Ecto neural progenitor cell (in vitro differentiated cells): Measurements from ENCODE around the gene ACADSB.

ENCODE experiments used
- DNase-seq: peaks from one replicate; pipeline ENCODE4 v3.0.0-alpha.2; 2018; ENCODE audit warnings: low spot score

ACADSB gene

DNA sequence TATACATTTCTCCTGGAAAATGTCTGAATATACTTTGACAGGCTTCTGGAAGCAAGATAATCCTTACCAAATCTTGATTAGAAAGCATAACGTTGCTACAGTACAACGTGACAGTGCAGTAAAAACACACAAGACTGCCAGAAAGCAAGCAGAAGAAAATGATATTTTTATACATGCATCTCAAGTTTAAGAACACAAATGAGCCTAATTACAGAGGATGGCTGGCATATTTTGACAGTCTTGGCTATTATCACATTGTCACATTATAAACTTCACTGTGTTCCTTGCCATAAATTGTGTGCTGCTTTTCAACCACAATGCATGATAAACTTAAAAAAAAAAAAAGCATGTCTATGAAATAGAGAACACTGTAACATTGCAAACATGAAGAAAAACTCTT, 4.5 kb upstream of the ACADSB start:
- no peak for DNase-seq

DNA sequence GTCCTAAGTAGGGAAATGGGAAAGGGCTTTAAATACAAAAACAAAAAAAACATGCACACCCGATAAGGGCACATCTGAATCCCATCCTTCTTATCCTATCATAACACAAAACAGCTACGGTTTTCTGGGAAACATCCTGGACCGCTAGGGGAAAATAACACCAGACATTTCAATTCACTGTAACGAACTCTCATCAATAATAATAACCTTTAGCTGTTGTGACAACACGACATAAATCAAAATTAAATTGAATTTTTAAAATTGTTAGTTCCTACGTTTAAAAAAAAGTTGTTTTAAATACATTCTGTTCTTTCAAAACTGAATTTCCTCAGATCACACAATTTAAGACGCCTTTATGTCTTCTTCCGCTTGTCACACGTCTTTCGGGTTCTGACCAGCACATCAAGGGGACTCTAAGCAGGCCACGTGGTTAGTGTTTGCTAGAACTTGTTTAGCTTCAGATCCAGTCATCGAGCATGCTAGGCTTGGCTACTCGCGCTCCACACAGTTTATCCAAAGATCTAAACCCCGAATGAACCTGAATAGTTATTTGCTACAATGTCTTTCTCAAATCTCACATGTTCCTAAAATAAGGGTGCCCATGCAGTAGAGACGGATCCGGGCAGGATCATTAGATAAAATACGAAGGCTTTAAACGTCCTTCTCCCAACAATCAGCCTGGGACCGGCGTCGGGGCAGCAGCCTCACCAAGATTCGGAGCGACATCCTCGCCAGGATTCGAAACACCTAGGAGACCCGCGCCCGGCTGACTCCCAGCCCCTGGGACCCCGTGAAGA, 1.1 kb upstream of the ACADSB start:
- DNase-seq = no peak

DNA sequence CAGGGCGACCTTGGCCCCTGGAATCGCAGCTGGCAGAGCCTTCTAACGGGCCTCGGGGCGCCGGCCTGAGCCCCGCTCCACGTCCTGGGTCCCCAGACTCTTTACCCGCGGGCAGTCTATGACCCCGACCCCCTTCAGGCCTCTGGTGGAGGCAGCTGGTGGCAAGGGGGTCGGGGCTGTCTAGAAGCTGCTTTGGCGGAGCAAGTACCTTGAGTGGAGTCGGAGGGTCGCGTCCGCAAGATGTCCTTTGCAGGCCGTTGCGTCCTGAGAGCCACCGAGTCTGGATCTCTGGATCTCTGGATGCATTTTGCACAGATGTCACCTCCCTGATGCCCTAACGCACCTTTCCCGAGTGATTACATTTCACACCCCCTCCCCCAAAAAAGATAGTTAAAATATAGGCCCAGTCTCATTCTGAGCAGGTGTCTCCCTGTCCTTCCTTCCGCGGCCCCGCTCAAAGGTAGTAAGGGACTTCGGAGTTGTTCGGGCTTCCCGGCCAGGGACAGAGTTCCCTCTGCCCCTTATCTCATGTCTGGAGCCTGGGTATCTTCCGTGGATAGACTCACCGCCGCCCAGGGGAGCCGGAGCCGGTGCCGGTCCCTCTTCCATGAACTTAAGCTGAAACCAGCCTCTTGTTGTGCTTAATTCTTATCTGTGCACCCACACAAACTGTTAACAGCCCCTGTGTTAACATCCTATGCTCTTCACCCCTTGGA, 457 bp downstream of the ACADSB start:
- peak; percentile 54 for DNase-seq

DNA sequence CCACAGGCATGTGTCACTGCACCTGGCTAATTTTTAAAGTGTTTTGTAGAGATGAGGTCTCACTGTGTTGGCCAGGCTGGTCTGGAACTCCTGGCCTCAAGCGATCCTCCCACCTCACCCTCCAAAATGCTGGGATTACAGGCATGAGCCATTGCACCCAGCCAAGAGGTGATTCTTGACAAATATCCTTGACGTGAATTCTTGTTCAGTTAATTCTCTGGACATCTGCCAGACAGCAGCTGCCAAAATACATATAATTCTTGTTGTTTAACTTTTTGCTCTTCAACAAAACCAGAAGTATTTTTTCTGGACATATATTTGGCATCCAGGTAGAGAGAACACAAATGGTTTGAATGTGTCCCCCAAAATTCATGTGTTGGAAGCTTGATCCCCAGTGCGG, 3.2 kb downstream of the ACADSB start:
- no peak for DNase-seq

DNA sequence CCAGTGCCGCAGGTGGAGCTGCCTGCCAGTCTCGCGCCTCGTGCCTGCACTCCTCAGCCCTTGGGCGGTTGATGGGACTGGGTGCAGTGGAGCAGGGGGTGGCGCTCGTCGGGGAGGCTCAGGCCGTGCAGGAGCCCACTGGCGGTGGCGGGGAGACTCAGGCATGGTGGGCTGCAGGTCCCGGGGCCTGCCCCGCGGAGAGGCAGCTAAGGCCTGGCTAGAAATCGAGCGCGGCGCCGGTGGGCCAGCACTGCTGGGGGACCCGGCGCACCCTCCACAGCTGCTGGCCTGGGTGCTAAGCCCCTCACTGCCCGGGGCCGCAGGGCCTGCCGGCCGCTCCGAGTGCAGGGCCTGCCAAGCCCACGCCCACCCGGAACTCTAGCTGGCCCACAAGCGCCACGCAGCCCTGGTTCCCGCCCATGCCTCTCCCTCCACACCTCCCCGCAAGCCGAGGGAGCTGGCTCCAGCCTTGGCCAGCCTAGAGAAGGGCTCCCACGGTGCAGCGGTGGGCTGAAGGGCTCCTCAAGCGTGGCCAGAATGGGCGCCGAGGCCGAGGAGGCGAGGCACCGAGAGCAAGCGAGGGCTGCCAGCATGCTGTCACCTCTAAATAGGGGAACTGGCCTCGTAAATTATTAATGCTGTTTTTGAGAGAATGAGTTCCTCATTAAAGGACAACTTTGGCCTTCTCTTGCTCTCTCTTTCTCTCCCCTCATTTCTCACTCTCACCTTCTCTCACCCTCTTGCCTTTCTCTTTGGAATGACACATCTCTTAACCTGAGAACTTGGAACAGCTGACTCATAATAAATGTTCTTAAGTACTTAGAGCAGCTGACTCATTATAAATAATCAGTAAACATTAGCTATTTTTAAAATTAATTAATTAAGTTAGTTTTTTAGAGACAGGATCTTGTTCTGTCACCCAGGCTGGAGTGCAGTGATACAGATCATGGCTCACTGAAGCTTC, 4.9 kb downstream of the ACADSB start:
- no peak for DNase-seq

DNA sequence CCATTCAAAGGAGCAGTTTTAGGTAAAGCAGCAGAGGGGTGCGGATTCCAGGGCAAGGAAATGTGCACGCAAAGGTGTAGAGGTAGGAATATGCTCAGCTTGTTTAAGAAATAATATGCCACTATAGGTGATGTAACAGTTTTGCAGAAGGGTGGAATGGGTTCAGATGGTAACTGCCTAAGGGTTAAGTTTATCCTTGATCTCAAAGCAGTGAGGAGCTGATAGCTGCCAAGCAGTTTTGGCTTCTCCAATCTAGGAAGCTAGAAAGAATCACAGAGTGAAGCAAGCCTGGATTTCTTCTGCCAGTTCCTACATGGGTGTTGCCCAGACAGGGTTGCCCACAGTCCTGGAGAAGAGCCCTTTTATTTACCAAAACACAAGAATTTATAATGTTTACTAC, 6.0 kb downstream of the ACADSB start:
- no peak for DNase-seq

DNA sequence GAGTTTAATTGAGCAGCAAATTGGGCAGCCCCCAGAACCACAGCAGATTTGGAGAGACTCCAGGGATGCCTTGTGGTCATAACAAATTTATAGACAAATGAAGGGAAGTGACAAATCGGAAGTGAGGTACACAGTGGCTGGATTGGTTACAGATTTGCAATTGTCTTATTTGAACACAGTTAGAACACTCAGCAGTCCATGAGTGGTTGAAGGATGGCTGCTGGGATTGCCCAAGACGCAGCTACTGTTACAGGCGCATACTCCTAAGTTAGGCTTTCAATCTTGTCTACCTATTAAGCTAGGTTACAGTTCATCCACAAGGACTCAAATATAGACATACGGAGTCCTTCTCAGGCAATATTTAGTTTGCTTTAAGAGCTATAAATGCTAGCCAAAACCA, 7.4 kb downstream of the ACADSB start:
- DNase-seq = no peak

DNA sequence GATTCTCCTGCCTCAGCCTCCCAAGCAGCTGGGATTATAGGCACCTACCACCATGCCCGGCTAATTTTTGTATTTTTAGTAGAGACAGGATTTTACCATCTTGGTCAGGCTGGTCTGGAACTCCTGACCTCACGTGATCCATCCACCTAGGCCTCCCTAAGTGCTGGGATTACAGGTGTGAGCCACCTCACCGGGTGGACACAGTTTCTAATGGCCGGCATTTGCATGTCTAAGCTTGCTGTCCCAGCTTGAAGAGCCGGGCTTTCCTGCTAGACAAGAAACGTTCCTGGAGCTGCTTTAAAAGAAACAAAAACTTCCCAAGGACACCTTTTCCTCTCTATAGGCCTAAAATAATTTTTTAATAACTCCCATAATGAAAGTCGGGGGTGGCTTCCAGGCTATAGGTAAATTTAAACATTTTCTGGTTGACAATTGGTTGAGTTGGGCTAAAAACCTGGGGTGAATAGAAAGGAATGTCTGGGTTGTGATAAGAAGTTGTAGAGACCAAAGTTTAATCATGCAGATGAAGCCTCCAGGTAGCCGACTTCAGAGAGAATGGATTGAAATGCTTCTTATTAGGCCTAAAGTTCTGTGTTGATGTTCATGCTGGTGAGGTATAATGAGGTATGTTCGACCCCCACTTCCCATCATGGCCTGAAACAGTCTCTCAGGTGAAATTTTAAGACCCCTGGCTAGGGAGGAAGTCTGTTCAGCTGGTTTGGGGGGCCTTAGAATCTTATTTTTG, 8.8 kb downstream of the ACADSB start:
- no peak for DNase-seq

DNA sequence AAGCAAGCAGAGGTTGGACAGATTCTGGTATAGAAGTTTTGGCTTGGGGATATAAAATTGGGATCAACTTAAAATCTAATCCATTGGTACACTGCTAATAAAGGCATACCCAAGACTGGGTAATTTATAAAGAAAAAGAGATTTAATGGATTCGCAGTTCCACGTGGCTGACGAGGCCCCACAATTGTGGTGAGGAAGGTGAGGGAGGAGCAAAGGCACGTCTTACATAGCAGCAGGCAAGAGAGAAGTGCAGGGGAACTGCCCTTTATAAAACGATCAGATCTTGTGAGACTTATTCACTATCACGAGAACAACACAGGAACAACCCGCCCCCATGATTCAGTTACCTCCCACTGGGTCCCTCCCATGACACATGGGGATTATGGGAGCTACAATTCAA, 9.7 kb downstream of the ACADSB start:
- DNase-seq = no peak

DNA sequence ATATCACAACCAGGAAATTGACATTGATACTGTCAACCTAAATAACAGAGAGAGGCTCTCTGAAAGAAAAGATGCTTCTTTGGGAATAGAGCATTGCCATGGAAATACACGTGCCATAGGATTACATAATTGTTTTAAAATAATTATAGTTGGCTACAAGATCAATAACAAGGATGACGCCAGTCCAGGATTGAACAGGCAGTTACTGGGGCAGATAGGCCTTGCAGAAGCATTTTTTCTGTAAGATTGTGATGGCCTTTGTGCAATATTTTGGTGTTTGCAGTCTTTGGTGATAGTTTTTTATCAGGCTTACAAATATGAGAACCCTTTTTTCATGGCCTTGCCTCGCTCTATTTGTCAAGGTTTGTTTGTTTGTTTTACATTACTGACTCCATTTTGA, 10.5 kb downstream of the ACADSB start:
- DNase-seq = no peak

DNA sequence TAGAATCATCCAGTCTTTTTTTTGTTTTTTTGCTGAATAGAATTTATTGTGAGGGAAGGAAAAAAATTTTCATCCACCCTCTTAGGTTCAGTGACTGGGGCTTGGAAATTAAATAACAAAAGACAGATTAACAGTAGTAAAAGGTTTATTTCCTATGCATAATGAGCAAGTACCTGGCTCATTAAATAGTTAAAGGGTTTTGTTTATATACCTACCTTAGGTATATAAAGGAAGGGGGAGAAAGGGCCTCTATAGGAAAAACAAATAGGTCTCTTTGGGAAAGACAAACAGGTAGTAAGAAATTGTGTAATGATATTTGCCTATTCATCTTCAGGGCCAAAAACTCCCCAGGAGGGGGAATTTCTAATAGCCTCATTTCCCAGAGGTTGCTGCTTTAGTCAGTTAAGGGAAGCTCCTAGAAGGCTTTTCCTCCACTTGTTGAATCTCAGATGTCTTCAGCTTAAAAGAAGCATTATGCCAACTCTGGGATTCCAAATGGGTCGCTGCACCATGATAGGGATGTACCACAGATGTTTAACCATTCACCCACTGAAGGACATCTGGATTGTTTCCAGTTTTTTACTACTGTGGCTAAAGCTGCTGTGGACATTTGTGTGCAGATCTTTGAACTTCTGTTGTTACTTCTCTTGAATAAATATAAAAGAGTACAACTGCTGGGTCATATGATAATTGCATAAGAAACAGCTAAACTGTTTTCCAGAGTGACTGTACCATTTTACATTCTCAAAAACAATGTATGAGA, 11.3 kb downstream of the ACADSB start:
- DNase-seq = no peak

DNA sequence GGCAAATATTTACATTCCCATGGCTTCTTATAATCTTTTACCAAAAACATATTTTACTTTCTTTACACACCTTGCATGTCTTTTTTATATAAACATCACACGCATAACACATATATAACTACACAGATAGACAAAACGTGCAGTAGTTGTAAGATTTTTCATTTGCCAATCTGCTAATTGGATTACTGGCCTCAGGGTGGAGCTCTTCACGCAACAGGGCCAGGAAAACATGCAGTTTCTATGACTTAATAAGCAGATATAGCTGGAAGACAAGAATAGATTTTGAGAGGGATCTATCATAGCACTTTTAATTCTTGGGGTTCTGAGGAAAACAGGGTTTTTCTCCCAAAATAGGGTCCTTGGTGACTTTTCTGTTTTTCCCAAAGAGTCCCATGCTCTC, 12.7 kb downstream of the ACADSB start:
- no peak for DNase-seq

DNA sequence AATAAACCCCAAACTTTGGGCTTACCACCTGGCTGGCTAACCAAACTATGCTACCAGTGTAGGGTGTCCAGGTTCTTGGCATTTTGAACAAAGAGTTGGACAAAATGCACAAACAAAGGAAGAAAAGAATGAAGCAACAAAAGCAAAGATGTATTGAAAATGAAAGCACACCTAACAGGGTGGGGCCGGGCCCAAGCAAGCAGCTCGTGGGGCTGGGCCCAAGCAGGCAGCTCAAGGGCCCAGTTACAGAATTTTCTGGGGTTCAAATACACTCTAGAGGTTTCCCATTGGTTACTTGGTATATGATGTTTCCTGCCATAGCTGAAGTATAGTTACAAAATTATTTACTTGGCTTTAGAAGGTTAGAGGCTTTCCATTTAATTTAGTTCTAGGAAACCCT, 15.7 kb downstream of the ACADSB start:
- DNase-seq = no peak

DNA sequence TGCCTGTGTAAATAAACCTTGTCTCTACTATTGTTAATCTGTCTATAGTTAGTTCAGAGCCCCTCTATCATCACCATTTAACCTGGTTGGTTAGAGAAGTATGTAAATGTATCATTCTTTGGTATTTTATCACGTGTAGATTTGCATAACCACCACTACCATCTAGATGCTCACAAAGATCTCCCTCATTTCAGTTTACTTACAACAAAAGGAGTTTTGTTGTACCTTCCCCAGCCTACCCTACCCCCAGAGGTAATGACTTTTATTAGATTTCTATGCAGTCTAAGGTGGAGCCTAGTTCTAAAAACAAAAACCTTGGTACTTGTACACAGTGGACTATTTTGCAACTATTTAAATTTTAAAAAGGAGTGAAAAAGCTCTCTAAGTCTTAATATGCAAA, 17.5 kb downstream of the ACADSB start:
- DNase-seq = no peak

DNA sequence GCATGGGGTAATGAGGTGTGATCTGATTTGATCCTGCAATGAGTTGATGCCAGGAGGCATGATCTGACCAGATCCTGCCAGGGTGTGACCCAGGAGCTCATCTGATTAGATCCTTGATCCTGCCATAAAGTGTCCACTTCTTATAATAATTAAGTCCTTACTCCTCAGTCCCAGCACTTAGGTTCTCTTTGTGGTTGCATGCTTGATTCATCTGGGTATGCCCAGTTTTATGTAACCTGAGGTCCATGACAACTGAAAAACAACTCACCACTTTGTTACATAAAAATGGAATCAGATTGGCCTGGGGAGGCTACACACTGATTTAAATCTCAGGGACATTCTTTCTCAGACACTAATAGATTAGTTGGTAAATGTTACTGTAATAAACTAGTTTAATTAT, 19.1 kb downstream of the ACADSB start:
- no peak for DNase-seq

DNA sequence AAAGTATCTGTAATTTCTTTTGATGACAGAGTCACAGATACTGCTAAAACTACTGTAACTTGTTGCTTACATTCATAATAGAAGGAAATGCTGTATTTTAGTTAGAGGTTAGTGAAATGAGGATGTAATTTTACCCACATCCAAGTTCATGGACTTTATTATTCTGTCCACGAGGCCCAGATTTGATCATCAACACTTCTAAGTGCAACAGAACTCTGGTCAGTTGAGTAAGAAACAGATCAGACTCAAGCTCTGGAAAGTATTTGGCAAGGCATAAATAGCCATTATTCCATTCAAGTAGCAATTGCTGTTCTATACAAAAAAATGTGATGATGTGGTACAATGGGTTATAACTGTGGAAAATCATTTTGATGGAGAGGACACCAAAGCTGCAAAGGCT, 22.3 kb downstream of the ACADSB start:
- DNase-seq = no peak

DNA sequence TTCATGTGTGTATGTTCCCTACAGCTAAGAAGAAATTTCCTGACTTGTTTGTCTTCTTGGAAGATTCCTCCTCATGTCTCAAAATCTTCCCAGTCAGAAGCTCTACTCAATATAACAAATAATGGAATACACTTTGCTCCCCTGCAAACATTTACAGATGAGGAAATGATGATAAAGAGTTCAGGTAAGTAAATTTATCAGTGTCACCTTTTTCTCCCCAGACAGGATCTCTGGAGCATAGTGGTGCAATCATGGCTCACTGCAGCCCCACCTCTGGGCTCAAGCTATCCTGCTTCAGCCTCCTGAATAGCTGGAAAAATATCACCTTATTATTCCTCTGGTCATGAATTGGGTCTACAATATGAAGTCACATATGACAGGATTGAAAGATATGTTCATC, 25.5 kb downstream of the ACADSB start:
- DNase-seq = no peak

DNA sequence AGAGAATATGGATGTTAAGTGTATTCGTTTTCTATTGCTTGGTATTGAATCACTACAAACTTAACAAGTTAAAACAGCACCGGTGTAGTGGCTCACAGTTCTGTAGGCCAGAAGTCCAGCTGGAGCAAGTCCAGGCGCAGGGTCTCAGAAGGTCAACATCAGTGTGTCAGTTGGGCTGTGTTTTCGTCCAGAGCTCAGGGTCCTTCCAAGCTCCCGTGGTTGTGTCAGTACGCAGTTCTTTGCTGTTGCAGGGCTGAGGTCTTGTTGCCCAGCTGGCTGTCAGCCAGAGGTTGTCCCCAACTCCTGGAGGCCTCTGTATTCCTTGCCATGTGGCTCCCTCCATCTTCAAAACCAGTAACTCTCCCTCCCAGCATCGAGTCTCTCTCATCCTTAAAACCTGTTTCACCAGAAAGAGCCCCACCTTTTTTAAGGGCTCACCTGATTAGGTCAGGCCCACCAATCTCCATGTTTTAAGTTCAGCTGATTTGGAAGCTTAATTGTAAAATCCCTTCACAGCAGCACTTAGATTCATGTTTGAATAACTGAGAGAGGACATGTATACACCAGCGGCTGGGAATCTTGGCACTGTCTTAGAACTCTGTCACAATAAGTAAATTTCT, 26.8 kb downstream of the ACADSB start:
- DNase-seq = no peak

DNA sequence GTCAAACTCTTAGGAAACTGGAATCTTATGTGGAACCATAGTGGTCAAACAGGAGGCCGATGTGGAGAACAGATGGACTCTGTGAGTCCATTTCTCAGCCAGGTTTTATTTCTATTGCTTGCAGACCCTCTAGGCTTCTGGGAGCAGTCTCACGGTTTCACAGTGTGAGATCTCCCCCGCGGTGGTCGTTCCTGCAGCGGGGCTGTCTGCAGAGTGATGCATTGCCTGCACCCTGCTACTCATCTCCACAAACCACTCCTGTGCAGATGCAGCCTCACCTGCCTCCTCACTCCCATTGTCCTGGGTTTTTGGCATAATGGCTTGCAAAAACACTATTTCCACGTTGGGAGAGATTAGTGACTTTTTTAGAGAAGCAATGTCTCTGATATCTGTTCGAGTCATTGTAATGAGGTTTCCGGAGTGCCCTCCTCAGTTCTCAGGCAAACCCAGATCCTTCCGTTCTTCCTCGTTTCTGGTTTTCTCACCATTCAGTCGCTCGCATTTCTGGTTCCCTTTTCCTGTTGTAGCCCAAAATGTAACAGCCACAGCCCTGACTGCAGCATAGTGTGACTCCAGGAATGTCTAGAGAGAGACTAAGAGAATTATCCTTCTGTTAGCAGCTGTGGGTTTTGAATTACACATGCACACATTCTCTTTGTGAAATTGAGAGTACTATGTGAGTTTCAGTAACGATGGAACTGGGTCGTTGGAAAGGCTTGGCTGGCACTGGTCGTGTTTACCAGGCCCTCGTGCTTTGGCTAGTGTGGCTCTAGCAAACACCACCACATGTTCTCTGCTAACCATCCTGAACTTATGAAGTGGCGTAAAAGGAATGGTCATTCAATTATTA, 30.2 kb downstream of the ACADSB start:
- no peak for DNase-seq

DNA sequence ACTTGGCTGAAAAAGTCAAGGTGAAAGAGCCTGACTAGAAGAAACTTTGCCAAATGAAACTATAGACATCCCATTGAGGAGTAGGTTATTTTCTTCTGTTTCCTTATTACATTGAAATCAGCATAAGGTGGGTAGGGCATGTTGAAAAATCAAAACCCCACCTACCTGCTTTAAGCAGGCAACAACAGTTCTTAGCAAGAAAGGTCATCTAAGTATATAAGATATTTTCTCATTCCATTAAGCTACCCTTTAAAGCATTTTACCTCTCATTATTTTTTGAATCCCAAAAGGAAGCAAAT, 30.8 kb downstream of the ACADSB start:
- DNase-seq = no peak
